ENCODE measurements around the gene CFAP20DC. TPM values are rescaled to one million over a fixed set of nuclear protein-coding genes. Genes with fewer than 3 reads are reported as not detected.
"Not testable (repeated sequence)": the region's sequence is repeated elsewhere in the genome, so short reads cannot be mapped to it uniquely, and the experiment has no call there.

Gene CFAP20DC
- total RNA-seq, 2 experiments from 2014 or later, result 1.4 to 1.8 TPM

DNA sequence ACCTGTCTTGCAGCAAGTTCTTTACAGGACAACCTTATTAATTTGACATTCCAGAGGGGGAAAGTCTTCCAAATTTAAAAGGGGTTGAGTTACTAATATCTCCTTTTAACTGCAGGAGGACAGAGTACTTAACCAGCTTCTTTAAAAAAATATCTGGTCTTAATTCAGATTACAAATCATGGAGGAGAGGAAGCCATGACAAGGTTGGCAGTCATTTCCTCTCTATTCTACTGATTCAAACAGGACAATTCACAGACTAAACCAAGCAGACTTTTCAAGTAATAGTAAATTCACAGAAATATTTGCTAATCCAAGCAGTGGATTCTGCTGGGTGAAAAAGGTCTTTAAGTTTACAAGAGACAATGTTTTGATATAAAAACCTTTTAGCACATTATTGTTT lies 185.3 kb downstream of the CFAP20DC start:
- Mint-ChIP-seq H3K4me3 (no peak overlapping the region), H3K4me1 (no peaks in the 10 kb centered on the region), H3K27ac (no peak overlapping the region), H3K9me3 (no peaks in the 10 kb centered on the region), H3K36me3 (no peaks in the 10 kb centered on the region), H3K27me3 (peaks cover 8% of the 10 kb centered on the region)
- ATAC-seq (ENCODE audit: low read depth) (no peak), DNase-seq (no peak)
- POLR2A ChIA-PET, result no interaction called here

DNA sequence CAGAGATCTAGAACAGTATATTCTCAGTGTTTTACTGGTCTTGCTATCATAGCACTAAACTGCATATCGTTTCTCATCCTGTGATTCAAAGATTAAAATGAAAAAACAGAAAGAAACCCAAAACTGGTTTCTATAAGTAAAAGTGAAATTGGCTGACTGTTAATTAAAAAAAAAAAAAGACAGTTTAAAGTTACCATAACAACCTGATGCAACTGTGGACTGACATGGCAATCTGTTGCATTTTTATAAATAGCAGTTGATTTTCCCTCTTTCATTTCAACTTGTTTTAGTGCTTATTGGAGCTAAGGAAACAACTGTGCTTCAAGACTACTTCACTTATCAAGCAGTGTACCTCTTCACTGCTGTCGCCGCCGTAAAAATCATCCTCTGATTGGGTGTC lies 186.6 kb downstream of the CFAP20DC start:
- no peak overlapping the region for H3K27ac Mint-ChIP-seq
- H3K9me3 Mint-ChIP-seq, result no peaks in the 10 kb centered on the region
- no peaks in the 10 kb centered on the region for H3K36me3 Mint-ChIP-seq
- no peak overlapping the region for H3K4me3 Mint-ChIP-seq
- no peak for DNase-seq
- no peaks in the 10 kb centered on the region for H3K4me1 Mint-ChIP-seq
- ATAC-seq (ENCODE audit: low read depth), result no peak
- POLR2A ChIA-PET, result no interaction called here
- peaks cover 8% of the 10 kb centered on the region for H3K27me3 Mint-ChIP-seq

DNA sequence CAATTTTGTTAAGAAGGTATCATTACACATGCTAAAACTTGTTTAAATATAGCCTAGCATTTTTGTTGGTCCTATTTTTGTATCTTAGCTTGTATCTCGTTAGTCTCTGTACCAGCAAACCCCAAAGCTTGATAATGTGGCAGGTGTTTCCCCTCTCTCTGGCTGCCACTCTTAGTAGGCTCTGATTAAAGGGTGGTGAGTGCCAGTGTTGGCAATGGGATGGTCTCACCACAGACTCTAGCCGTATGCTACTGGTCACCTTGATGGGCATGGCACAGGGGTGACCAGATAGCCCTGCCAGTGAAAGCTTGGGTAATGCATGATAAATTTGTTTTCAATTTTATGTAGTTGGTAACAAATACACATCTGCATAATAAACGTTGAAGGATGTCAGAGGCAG lies 188.3 kb downstream of the CFAP20DC start:
- DNase-seq (no peak), ATAC-seq (ENCODE audit: low read depth) (no peak)
- Mint-ChIP-seq H3K27me3 (peaks cover 3% of the 10 kb centered on the region), H3K4me1 (no peaks in the 10 kb centered on the region), H3K4me3 (no peak overlapping the region), H3K36me3 (no peaks in the 10 kb centered on the region), H3K27ac (no peak overlapping the region), H3K9me3 (no peaks in the 10 kb centered on the region)
- POLR2A ChIA-PET, result no interaction called here

GRCh38 chr3:58858126-58858525 lies 191.7 kb downstream of the CFAP20DC start:
- H3K36me3 Mint-ChIP-seq, result no peaks in the 10 kb centered on the region
- ATAC-seq (ENCODE audit: low read depth) (no peak), DNase-seq (no peak)
- POLR2A ChIA-PET, result no interaction called here
- H3K4me3 Mint-ChIP-seq, result no peak overlapping the region
- no peaks in the 10 kb centered on the region for H3K4me1 Mint-ChIP-seq
- H3K27me3 Mint-ChIP-seq, result peaks cover 3% of the 10 kb centered on the region
- no peaks in the 10 kb centered on the region for H3K9me3 Mint-ChIP-seq
- H3K27ac Mint-ChIP-seq, result no peak overlapping the region

DNA sequence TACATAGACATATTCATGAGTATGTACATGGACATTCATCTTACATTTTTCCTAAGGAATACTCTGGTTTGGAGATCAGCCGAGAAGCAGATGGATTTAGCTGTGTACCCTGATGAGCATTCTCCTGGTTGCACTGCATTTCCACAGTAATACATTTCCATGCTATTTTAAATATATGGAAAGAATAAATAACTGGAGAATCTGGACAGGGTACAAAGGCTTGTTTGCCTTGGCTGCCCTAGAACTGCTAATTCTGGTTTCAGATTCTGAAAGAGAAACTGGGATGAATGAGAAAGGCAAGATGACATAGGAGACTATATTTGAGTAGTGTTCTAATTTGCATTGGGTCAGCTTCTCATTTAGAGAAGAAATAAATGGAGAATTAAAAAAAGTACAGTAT lies 192.4 kb downstream of the CFAP20DC start:
- H3K27me3 Mint-ChIP-seq, result peaks cover 3% of the 10 kb centered on the region
- ATAC-seq (ENCODE audit: low read depth), result no peak
- H3K36me3 Mint-ChIP-seq, result no peaks in the 10 kb centered on the region
- H3K4me3 Mint-ChIP-seq, result no peak overlapping the region
- no peak overlapping the region for H3K27ac Mint-ChIP-seq
- H3K9me3 Mint-ChIP-seq, result no peaks in the 10 kb centered on the region
- POLR2A ChIA-PET, result no interaction called here
- DNase-seq, result no peak
- no peaks in the 10 kb centered on the region for H3K4me1 Mint-ChIP-seq

DNA sequence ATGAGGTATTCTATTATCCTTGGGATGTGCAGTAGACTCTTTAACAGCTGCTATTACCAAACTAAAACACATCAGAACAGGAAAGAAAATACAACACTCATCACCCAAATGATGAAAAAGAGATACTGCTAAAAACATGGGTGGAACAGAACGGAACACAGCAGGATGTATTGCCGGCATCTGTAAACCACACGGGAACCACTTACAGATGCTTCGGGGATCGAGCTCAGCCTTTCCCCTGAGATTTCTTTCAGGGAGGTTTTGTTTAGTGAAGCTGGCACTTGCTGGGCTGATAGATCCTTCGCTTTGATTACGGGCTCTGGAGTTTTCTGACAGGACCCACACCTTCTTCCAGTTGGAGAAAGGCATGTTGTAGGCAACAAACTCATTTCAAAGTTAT lies 201.0 kb downstream of the CFAP20DC start:
- Mint-ChIP-seq H3K27me3 (no peaks in the 10 kb centered on the region), H3K4me3 (no peak overlapping the region), H3K9me3 (no peaks in the 10 kb centered on the region), H3K27ac (no peak overlapping the region), H3K4me1 (no peaks in the 10 kb centered on the region), H3K36me3 (no peaks in the 10 kb centered on the region)
- no peak for ATAC-seq (ENCODE audit: low read depth)
- POLR2A ChIA-PET, result no interaction called here
- DNase-seq, result no peak

- H3K27ac Mint-ChIP-seq; POLR2A ChIA-PET; H3K9me3 Mint-ChIP-seq; H3K4me1 Mint-ChIP-seq; H3K4me3 Mint-ChIP-seq; H3K36me3 Mint-ChIP-seq; DNase-seq; H3K27me3 Mint-ChIP-seq; ATAC-seq (ENCODE audit: low read depth): not testable (repeated sequence)
These were observed 207.6 kb downstream of the CFAP20DC start for GRCh38 chr3:58842050-58842747.

- H3K9me3 Mint-ChIP-seq, result no peaks in the 10 kb centered on the region
- H3K4me3 Mint-ChIP-seq, result no peak overlapping the region
- no peaks in the 10 kb centered on the region for H3K36me3 Mint-ChIP-seq
- H3K27ac Mint-ChIP-seq, result no peak overlapping the region
- POLR2A ChIA-PET, result no interaction called here
- no peaks in the 10 kb centered on the region for H3K27me3 Mint-ChIP-seq
- DNase-seq, result no peak
- H3K4me1 Mint-ChIP-seq, result no peaks in the 10 kb centered on the region
- no peak for ATAC-seq (ENCODE audit: low read depth)
These were observed 208.9 kb downstream of the CFAP20DC start for GRCh38 chr3:58840949-58841348.

DNA sequence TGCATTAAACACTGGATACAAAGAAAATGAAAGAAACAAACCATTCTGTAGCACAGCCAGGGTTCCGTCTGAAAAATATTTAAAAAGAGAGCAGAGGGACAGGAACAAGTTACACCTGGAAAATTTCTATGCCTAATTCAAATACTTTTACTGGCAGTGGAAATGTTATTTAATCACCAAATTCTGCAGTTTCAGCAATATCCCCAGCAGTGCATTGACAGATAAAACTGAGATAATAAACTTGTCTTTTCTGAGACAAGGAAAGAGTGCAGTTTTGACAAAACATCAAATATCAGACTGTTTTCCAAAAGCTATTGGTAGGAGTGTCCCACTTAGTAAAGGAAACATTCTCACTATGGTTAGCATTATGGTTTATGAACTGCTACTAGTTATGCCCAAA lies 209.9 kb downstream of the CFAP20DC start:
- Mint-ChIP-seq H3K4me1 (no peaks in the 10 kb centered on the region), H3K36me3 (no peaks in the 10 kb centered on the region), H3K27me3 (no peaks in the 10 kb centered on the region), H3K4me3 (no peak overlapping the region), H3K9me3 (no peaks in the 10 kb centered on the region), H3K27ac (no peak overlapping the region)
- POLR2A ChIA-PET, result no interaction called here
- ATAC-seq (ENCODE audit: low read depth) (no peak), DNase-seq (no peak)

- Mint-ChIP-seq H3K27me3 (no peaks in the 10 kb centered on the region), H3K9me3 (no peaks in the 10 kb centered on the region), H3K36me3 (no peaks in the 10 kb centered on the region), H3K27ac (no peak overlapping the region), H3K4me1 (no peaks in the 10 kb centered on the region), H3K4me3 (no peak overlapping the region)
- POLR2A ChIA-PET, result no interaction called here
- DNase-seq, result no peak
- no peak for ATAC-seq (ENCODE audit: low read depth)
These were observed 210.6 kb downstream of the CFAP20DC start for GRCh38 chr3:58839187-58839586.

- H3K27ac Mint-ChIP-seq, result no peak overlapping the region
- H3K4me3 Mint-ChIP-seq, result no peak overlapping the region
- H3K27me3 Mint-ChIP-seq, result no peaks in the 10 kb centered on the region
- ATAC-seq (ENCODE audit: low read depth), result no peak
- H3K9me3 Mint-ChIP-seq, result no peaks in the 10 kb centered on the region
- H3K36me3 Mint-ChIP-seq, result no peaks in the 10 kb centered on the region
- POLR2A ChIA-PET, result no interaction called here
- DNase-seq, result no peak
- H3K4me1 Mint-ChIP-seq, result no peaks in the 10 kb centered on the region
These were observed 212.0 kb downstream of the CFAP20DC start for GRCh38 chr3:58837856-58838255.

- Mint-ChIP-seq H3K9me3 (no peaks in the 10 kb centered on the region), H3K36me3 (no peaks in the 10 kb centered on the region), H3K4me3 (no peak overlapping the region), H3K4me1 (no peaks in the 10 kb centered on the region), H3K27me3 (no peaks in the 10 kb centered on the region), H3K27ac (no peak overlapping the region)
- no peak for DNase-seq
- POLR2A ChIA-PET, result no interaction called here
- no peak for ATAC-seq (ENCODE audit: low read depth)
These were observed 212.5 kb downstream of the CFAP20DC start for GRCh38 chr3:58837141-58837843.

DNA sequence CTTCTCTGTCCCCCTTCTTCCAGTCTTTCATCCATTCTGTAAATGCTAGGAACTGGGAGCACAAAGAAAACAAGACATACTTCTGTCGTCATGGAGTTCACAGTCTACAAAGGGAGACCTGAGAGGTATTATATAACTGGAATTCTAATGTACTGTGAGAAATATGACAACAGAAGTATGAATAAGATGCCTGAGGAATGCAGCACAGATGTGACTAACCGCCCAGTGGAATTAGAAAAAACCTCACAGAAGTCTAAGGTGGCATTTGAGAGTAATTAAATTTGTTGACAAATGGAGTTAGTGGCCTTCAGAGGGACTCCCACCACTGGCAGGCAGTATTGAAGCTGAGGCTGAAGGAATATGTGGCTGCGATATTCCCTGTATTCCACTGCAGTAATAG lies 214.7 kb downstream of the CFAP20DC start:
- POLR2A ChIA-PET, result no interaction called here
- no peak for ATAC-seq (ENCODE audit: low read depth)

DNA sequence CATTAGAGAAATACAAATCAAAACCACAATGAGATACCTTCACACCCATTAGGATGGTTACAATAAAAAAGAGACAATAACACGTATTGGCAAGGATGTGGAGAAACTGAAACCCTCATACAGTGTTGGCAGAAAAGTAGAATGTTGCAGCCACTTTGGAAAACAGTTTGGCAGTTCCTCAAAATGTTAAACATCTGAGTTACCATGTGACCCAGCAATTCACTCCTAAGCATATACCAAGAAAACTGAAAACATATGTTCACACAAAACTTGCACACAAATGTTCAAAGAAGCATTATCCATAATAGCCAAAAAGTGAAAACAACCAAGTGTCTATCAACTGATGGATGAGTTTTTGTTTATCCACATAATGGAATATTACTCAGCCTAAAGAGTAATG lies 216.3 kb downstream of the CFAP20DC start:
- ATAC-seq (ENCODE audit: low read depth), result no peak
- POLR2A ChIA-PET, result no interaction called here
- Mint-ChIP-seq H3K4me1 (no peaks in the 10 kb centered on the region), H3K36me3 (no peaks in the 10 kb centered on the region), H3K4me3 (no peak overlapping the region), H3K27me3 (no peaks in the 10 kb centered on the region), H3K27ac (no peak overlapping the region), H3K9me3 (no peaks in the 10 kb centered on the region)
- no peak for DNase-seq

More for the DNA sequence above, 214.7 kb downstream of the CFAP20DC start:
- Mint-ChIP-seq H3K9me3 (no peaks in the 10 kb centered on the region), H3K4me1 (no peaks in the 10 kb centered on the region), H3K4me3 (no peak overlapping the region), H3K27ac (no peak overlapping the region), H3K36me3 (no peaks in the 10 kb centered on the region), H3K27me3 (no peaks in the 10 kb centered on the region)
- no peak for DNase-seq
